ENCODE data around the gene TMPRSS7. TPM values are rescaled to one million over a fixed set of nuclear protein-coding genes. Genes with fewer than 3 reads are reported as not detected.
A peak's percentile ranks its signal among the peaks of the same experiment; 100 is the strongest.

Gene TMPRSS7
- total RNA-seq, 2 experiments from 2014 or later, result not detected

DNA sequence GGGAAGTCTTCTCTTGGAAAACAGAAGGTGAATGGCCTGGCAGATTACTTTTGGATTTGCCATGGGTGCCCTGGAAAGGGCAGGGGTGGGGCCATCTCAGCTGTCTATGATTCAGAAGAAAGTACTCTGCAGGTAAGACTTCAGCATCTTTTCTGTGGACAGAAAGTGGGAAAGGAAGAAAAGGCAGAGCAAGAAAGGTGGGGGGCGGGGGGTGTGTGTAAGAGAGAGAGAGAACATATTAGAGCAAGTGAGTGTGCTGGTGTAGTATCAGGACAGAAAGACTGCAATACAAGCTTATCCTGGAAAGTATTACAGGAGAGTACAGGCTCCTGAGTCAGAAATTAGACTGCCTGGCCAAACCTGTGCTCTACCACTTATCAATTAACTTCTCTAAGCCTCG is 30.3 kb upstream of the TMPRSS7 start:
- CTCF ChIA-PET, result interaction anchor here (1.3 to 6.3 kb wide), 5 partner anchors 9 to 290 kb away, joined by 3 to 45 read pairs (median 3); no protein-coding TSS in a partner anchor
- no peak overlapping the region for H3K27ac Mint-ChIP-seq
- H3K9me3 Mint-ChIP-seq (ENCODE audit: low read depth), result no peaks in the 10 kb centered on the region
- peaks cover 28% of the 10 kb centered on the region for H3K4me1 Mint-ChIP-seq
- no peak overlapping the region for H3K4me3 Mint-ChIP-seq
- no peaks in the 10 kb centered on the region for H3K36me3 Mint-ChIP-seq
- ATAC-seq (no peak), DNase-seq (no peak)
- H3K27me3 Mint-ChIP-seq, result no peaks in the 10 kb centered on the region

DNA sequence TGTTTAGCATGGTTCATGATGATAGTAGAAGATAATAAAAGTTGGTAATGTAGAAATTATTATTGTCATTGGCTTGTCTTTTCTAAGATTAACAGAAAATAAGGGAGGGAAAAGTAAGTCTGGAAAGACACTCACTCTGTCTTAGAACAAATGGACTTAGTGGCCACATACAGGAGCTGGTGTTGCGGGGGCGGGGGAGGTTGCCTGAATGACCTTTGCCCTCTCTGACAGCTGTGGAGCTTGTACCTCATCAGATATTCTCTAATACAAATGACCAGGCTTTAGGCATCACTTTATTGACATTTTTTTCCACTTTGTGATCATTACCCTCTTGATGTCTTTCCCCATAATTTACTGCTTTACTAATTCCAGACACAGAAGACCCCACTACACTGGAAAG is 29.9 kb upstream of the TMPRSS7 start:
- CTCF ChIA-PET, result interaction anchor here (1.5 to 6.3 kb wide), 3 partner anchors 8 to 16 kb away, joined by 3 to 45 read pairs (median 22); no protein-coding TSS in a partner anchor
- Mint-ChIP-seq H3K4me1 (peaks cover 28% of the 10 kb centered on the region), H3K27ac (no peak overlapping the region), H3K27me3 (no peaks in the 10 kb centered on the region), H3K36me3 (no peaks in the 10 kb centered on the region), H3K9me3 (ENCODE audit: low read depth) (no peaks in the 10 kb centered on the region), H3K4me3 (no peak overlapping the region)
- DNase-seq (no peak), ATAC-seq (no peak)

DNA sequence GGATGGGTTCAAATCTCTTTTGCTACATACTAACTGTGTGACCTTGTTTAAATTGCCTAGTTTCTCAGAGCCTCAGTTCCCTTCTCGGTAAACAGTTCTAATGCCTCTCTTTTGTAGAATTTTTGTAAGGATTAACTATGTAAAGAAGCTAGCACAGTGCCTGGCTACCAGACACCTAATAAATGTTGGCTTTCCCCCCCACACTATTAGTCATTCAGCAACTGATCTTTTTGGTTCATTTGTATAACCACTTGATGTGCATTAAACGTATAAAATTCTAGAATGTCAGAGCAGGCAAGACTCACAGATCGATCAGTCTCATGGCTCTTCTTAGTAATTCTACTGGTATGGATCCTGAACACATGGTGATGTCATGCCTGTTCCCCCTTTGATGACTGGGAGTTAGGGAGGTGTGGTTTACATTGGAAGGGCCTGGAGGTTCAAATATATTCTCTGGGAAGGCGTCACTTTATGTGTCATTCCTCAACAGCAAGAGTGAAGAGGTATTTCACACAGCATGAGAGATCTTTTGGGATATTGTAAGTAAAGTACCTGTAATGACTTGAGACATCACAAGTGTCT is 29.4 kb upstream of the TMPRSS7 start:
- no peaks in the 10 kb centered on the region for H3K9me3 Mint-ChIP-seq (ENCODE audit: low read depth)
- no peak for DNase-seq
- ATAC-seq, result no peak
- no peaks in the 10 kb centered on the region for H3K36me3 Mint-ChIP-seq
- CTCF ChIA-PET, result interaction anchor here (1.5 to 6.3 kb wide), 3 partner anchors 8 to 16 kb away, joined by 3 to 45 read pairs (median 22); no protein-coding TSS in a partner anchor
- no peak overlapping the region for H3K27ac Mint-ChIP-seq
- H3K4me1 Mint-ChIP-seq, result peaks cover 28% of the 10 kb centered on the region
- no peaks in the 10 kb centered on the region for H3K27me3 Mint-ChIP-seq
- no peak overlapping the region for H3K4me3 Mint-ChIP-seq

DNA sequence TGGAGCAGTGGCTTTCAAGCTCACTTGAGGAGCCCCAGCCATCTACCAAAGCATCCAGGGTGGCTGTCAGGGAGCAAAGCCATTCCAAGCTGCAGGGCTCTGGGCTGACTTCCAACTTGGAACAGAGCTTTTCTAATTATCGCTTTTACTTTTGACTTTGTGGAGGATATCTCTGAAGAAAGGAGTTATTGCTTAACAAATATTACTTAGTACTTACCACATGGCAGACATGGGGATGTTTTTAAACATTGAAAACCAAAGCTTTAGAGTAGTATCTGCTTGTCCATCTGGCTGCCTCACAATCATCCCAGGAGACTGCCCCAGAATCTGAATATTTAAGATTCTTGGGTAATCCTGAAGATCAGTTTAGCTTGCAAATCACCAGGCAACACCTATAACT is 26.9 kb upstream of the TMPRSS7 start:
- H3K4me1 Mint-ChIP-seq, result peaks cover 22% of the 10 kb centered on the region
- no peaks in the 10 kb centered on the region for H3K36me3 Mint-ChIP-seq
- CTCF ChIA-PET, result interaction anchor here (1.0 to 2.4 kb wide), 6 partner anchors 16 to 104 kb away, joined by 3 to 8 read pairs (median 6); partner anchors contain the start of gene ABHD10
- H3K4me3 Mint-ChIP-seq, result no peak overlapping the region
- H3K27ac Mint-ChIP-seq, result no peak overlapping the region
- DNase-seq, result no peak
- no peaks in the 10 kb centered on the region for H3K27me3 Mint-ChIP-seq
- ATAC-seq, result no peak
- H3K9me3 Mint-ChIP-seq (ENCODE audit: low read depth), result no peaks in the 10 kb centered on the region

DNA sequence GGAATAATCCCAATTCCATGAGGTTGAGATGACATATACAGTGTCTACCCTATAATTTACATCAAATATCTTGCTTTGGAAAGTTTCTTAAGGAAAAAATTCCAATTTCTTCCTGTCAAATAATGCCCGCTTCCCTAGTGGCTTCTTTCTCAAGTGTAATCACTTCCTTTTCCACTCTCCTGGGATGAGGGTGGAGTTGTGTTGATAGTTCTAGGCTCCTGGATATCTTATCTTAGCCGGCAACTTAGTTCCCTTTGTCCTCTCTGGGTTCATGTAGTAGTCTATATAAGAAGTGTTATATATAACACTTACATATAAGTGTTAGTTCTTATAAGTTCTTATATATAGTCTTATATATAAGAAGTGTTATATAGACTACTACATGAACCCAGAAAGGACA is 24.9 kb upstream of the TMPRSS7 start:
- H3K4me3 Mint-ChIP-seq, result no peak overlapping the region
- no peaks in the 10 kb centered on the region for H3K9me3 Mint-ChIP-seq (ENCODE audit: low read depth)
- peaks cover 19% of the 10 kb centered on the region for H3K4me1 Mint-ChIP-seq
- H3K36me3 Mint-ChIP-seq, result no peaks in the 10 kb centered on the region
- no peaks in the 10 kb centered on the region for H3K27me3 Mint-ChIP-seq
- CTCF ChIA-PET, result no interaction called here
- ATAC-seq (no peak), DNase-seq (no peak)
- H3K27ac Mint-ChIP-seq, result no peak overlapping the region

DNA sequence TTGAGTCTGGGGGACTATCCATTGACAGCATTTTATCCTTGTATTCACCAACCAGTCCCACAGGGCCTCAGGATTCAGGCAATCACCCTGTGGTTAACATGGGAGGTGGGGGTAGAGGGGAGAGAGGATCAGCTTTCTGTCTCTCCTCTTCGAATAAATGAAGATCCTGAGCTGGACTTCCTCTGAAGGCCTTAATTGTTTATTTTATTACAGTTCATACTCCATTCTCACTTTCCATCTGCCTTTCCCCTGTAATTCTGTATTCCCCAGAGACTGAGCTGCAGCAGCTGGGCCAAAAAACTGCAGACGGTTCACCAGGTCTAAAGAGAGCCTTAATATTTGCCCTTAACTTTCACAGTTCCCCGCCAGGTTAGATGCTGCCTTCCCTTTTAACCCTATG is 23.9 kb upstream of the TMPRSS7 start:
- CTCF ChIA-PET, result interaction anchor here (1.4 to 4.7 kb wide), 2 partner anchors 9 to 13 kb away, joined by 4 to 45 read pairs; no protein-coding TSS in a partner anchor
- Mint-ChIP-seq H3K4me1 (peaks cover 13% of the 10 kb centered on the region), H3K27me3 (no peaks in the 10 kb centered on the region), H3K9me3 (ENCODE audit: low read depth) (no peaks in the 10 kb centered on the region), H3K27ac (no peak overlapping the region), H3K36me3 (no peaks in the 10 kb centered on the region), H3K4me3 (no peak overlapping the region)
- DNase-seq, result no peak
- no peak for ATAC-seq

DNA sequence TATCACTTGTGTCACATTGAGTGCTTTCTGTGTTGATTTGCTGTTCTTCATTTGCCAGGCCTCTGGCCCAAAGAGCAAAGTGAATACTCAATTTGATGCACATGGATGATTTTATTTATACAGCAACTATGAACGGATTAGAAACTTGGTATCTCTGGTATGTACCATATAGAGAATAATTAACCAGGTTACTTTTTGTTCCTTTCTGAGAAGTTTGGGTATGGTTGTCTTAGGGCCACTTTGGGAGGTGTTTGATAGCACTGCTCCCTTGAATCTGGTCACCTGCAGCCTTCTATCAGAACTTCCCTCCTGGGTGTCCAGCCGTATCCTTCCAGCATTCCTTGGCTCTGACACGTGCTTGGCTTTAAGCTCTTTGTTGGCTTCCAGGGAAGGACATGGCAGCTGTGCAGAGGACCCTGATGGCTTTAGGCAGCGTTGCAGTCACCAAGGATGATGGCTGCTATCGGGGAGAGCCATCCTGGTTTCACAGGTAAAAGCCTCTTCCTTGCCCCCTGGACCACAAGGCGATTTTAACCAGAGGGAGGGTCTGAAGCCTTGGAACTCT is 23.1 kb upstream of the TMPRSS7 start:
- H3K27me3 Mint-ChIP-seq, result no peaks in the 10 kb centered on the region
- DNase-seq, result no peak
- H3K4me3 Mint-ChIP-seq, result no peak overlapping the region
- no peak for ATAC-seq
- CTCF ChIA-PET, result interaction anchor here (1.4 to 4.8 kb wide), 3 partner anchors 9 to 31 kb away, joined by 4 to 45 read pairs (median 40); partner anchors contain the start of gene ABHD10
- no peak overlapping the region for H3K27ac Mint-ChIP-seq
- no peaks in the 10 kb centered on the region for H3K9me3 Mint-ChIP-seq (ENCODE audit: low read depth)
- no peaks in the 10 kb centered on the region for H3K36me3 Mint-ChIP-seq
- peaks cover 13% of the 10 kb centered on the region for H3K4me1 Mint-ChIP-seq

DNA sequence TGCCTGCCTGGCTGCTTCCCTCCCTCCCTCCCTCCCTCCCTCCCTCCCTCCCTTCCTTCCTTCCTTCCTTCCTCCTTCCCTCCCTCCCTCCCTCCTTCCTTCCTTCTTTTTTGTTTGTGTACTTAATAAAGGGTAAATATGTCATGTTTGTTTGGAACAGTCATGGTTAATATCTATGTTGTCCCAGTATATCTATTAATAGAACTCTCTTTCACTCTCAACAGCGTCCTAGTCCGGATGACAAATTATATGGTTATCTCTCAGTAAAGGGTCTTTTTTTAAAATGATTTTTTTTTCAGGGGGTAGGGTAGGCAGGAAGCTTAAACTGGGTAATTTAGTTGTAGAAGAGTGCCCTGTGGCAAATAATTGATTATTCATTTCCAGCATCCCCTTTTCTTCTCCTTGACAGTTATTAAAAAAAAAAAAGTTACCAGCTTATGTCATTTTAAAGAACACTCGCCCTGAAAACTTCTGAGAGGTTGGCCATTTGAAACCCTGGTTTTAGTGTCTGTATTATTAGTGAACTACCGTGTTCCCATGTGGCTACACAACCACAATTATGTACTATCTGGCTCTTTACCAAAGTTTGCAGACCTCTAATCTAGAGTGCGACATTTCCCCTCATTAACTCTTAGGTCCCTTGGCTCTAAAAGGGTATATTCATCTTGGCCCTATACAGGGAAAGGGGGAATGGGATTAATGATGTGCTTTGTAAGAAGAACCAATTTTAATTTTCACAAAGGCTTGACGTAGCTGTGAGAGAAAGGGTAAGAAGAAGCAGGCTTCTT is 22.1 kb upstream of the TMPRSS7 start:
- DNase-seq (no peak), ATAC-seq (no peak)
- Mint-ChIP-seq H3K9me3 (ENCODE audit: low read depth) (no peaks in the 10 kb centered on the region), H3K27ac (no peak overlapping the region), H3K27me3 (no peaks in the 10 kb centered on the region), H3K4me3 (no peak overlapping the region), H3K4me1 (peaks cover 13% of the 10 kb centered on the region), H3K36me3 (no peaks in the 10 kb centered on the region)
- CTCF ChIA-PET, result interaction anchor here (0.7 to 5.8 kb wide), 16 partner anchors 10 to 342 kb away, joined by 3 to 73 read pairs (median 12); partner anchors contain the start of gene ABHD10

DNA sequence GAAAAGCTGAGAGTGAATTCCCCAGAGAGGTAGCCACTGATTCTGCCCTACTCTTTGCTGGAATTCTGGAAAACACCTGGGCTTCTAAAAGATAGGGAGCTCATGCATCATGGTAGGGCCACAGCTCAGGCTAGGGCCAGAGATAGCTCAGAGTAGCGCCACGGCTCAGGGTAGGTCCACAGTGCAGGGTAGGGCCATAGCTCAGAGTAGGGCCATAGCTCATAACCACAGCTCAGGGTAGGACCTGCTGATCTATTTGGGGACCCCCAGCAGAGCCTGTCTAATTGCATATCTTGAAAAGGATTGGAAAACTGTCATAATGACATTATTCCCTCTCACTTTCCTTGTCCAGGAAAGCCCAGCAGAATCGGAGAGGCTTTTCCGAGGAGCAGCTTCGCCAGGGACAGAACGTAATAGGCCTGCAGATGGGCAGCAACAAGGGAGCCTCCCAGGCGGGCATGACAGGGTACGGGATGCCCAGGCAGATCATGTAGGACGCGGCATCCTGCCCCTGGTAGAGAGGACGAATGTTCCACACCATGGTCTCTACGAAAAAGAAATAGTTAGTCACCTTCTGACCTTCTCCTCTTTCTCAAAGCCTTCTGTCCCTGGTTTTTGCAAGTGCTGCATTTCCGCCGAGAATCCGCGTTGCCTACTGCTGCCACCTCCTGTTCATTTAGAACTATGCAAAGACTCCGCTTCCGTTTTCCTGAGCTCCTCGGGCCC is 21.3 kb upstream of the TMPRSS7 start:
- H3K9me3 Mint-ChIP-seq (ENCODE audit: low read depth), result no peaks in the 10 kb centered on the region
- no peaks in the 10 kb centered on the region for H3K36me3 Mint-ChIP-seq
- CTCF ChIA-PET, result interaction anchor here (0.6 to 5.8 kb wide), 40 partner anchors 10 to 539 kb away, joined by 3 to 73 read pairs (median 4); partner anchors contain the start of genes ABHD10, GCSAM and PHLDB2
- H3K27ac Mint-ChIP-seq, result no peak overlapping the region
- peak; percentile 81 for ATAC-seq
- peak; percentile 70 for DNase-seq
- no peaks in the 10 kb centered on the region for H3K27me3 Mint-ChIP-seq
- H3K4me1 Mint-ChIP-seq, result peaks cover 13% of the 10 kb centered on the region
- H3K4me3 Mint-ChIP-seq, result no peak overlapping the region

DNA sequence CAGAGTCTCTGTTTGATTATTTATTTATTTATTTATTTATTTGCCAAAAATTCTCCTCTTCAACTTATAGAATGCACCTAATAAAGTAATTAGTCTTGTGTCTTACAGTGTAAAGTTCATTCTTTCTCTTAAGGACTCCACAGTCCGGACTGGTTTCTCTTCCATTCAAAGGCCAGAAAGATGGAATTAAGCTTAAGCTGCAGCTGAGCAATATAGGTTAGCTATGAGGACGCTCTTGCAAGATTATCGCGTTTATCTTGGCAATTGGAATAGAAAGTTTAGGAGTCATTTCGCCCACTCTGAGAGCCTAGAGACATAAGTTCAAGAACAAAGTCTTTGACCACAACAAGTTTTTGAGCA is 20.8 kb upstream of the TMPRSS7 start:
- no peak overlapping the region for H3K27ac Mint-ChIP-seq
- no peaks in the 10 kb centered on the region for H3K27me3 Mint-ChIP-seq
- CTCF ChIA-PET, result interaction anchor here (0.6 to 5.8 kb wide), 38 partner anchors 10 to 538 kb away, joined by 3 to 73 read pairs (median 4); partner anchors contain the start of genes ABHD10, GCSAM and PHLDB2
- ATAC-seq (peak; percentile 20), DNase-seq (no peak)
- H3K36me3 Mint-ChIP-seq, result no peaks in the 10 kb centered on the region
- H3K9me3 Mint-ChIP-seq (ENCODE audit: low read depth), result no peaks in the 10 kb centered on the region
- peaks cover 13% of the 10 kb centered on the region for H3K4me1 Mint-ChIP-seq
- H3K4me3 Mint-ChIP-seq, result no peak overlapping the region

DNA sequence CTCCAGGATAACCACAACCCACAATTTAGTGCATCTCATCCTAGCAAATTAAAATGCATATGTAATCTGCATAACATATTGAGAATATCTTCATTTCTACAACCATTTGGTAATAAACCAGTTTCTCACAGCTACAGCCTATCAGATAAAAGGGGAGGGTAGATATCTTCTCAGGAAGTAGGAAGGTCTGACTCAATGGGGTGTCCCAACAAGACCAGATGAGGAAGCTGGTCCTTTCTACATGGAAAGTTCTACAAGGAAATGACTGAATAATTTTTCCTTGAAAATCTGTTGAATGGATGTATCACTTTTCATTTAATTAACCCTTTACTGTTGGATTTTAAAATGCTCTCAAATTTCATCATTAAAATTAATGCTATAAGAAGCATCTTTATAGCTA is 17.4 kb upstream of the TMPRSS7 start:
- no peaks in the 10 kb centered on the region for H3K36me3 Mint-ChIP-seq
- H3K4me1 Mint-ChIP-seq, result peaks cover 13% of the 10 kb centered on the region
- CTCF ChIA-PET, result interaction anchor here (0.8 to 5.8 kb wide), 4 partner anchors 24 to 300 kb away, joined by 3 to 73 read pairs (median 8); no protein-coding TSS in a partner anchor
- H3K27ac Mint-ChIP-seq, result no peak overlapping the region
- ATAC-seq (no peak), DNase-seq (no peak)
- H3K27me3 Mint-ChIP-seq, result no peaks in the 10 kb centered on the region
- H3K9me3 Mint-ChIP-seq (ENCODE audit: low read depth), result no peaks in the 10 kb centered on the region
- H3K4me3 Mint-ChIP-seq, result no peak overlapping the region

DNA sequence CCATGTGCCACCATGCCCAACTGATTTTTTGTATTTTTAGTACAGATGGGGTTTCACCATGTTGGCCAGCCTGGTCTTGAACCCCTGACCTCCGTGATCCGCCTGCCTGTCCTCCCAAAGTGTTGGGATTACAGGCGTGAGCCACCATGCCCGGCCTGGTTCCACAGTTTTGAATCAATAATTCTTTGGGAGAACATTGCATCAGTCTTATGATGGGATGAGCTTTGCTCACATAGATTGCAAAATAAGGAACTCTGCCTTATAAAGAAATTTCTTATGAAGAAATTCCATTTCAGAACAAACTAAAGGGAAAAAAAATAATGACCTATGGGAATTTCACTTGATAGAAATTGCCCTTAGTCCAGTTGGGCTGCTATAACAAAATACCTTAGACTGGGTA is 15.8 kb upstream of the TMPRSS7 start:
- Mint-ChIP-seq H3K36me3 (no peaks in the 10 kb centered on the region), H3K9me3 (ENCODE audit: low read depth) (no peaks in the 10 kb centered on the region), H3K4me3 (no peak overlapping the region), H3K27ac (no peak overlapping the region), H3K27me3 (no peaks in the 10 kb centered on the region), H3K4me1 (peaks cover 3% of the 10 kb centered on the region)
- ATAC-seq (no peak), DNase-seq (no peak)
- CTCF ChIA-PET, result interaction anchor here (1.2 kb wide), 1 partner anchor 14 kb away, joined by 3 read pairs; no protein-coding TSS in a partner anchor

DNA sequence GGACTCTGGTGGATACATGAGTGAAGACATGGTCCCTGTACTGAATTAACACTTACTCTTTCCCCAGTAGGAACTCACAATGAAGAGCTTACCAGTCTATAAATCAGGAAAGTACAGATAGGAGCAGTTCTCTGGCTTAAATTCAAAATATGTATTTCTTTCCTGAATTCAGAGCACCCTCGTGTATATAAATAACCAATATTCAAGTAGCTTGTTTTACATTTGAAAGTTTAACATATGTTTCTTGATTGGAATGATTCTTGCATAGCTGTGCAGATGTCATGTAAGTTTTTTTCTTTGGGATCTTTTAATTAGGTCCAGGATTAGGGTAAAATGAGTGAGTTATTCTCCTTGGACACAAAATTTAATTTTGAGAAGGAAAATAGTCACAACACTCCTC is 14.8 kb upstream of the TMPRSS7 start:
- DNase-seq, result no peak
- Mint-ChIP-seq H3K27me3 (no peaks in the 10 kb centered on the region), H3K4me1 (no peaks in the 10 kb centered on the region), H3K36me3 (no peaks in the 10 kb centered on the region), H3K27ac (no peak overlapping the region), H3K9me3 (ENCODE audit: low read depth) (no peaks in the 10 kb centered on the region), H3K4me3 (no peak overlapping the region)
- no peak for ATAC-seq
- CTCF ChIA-PET, result interaction anchor here (1.0 kb wide), 1 partner anchor 13 kb away, joined by 4 read pairs; no protein-coding TSS in a partner anchor
